Lower leg skin (tissue), 4 donors: ENCODE results near the gene ATE1. TPM values are rescaled to one million over a fixed set of nuclear protein-coding genes. Genes with fewer than 3 reads are reported as not detected.

Experiments
- DNase-seq, 2 donors: peaks; one replicate each; pipeline ENCODE4 v3.0.0-alpha.2; 2019; ENCODE audit warnings: low spot score in 2 of 2
- H3K4me3 ChIP-seq: fragments of 200-600 bp; sonication (generic); 2 replicates; pipeline ENCODE4 v1.5.1; 2017; ENCODE audit warnings: mild to moderate bottlenecking, low read depth; ENCODE audit not compliant: poor library complexity, severe bottlenecking
- CTCF ChIP-seq, 3 donors: fragments of 450-650 bp; IDR thresholded peaks; one replicate each; pipeline ENCODE4 v1.5.1; 2016; ENCODE audit warnings: antibody characterized with exemption in 3 of 3, mild to moderate bottlenecking in 3 of 3, moderate library complexity in 2 of 3
- POLR2A ChIP-seq, 2 donors: fragments of 450-650 bp; IDR thresholded peaks; one replicate each; pipeline ENCODE4 v1.6.1; 2016 to 2017; ENCODE audit warnings: antibody characterized with exemption in 2 of 2, mild to moderate bottlenecking in 1 of 2, moderate library complexity in 1 of 2
- WGBS, 2 donors: methylation state at CpG; one replicate each; pipeline ENCODE4 v1.1.5; 2018; 5-methylcytosine and 5-hydroxymethylcytosine counted together
- intact Hi-C: fragments of 100-400 bp; cut with DNase I; formaldehyde crosslinking; loops from one replicate; pipeline ENCODE4 v1.15.0; 2023; ENCODE audit warnings: low total_unique reads
- total RNA-seq, 4 donors: library from RNA; depleted of rRNA; stranded (reverse); fragments of >200 nt; gene quantifications; one replicate each; pipeline ENCODE4 v1.1.0, GENCODE V29; 2016

Gene ATE1
- total RNA-seq, 4 donors from 2014 or later = 11.5 to 22.2 (median 18.2) TPM

- intact Hi-C loops = no loop called here
- TF ChIP-seq CTCF (IDR thresholded peaks at IDR 0.05) = no peak
- TF ChIP-seq POLR2A (IDR thresholded peaks at IDR 0.05) = no peak
- DNase-seq = no peak
- H3K4me3 ChIP-seq = no peak overlapping the region
- WGBS, 2 donors = 88 to 89% methylated on average over 3 to 4 of the region's 4 CpGs
Observed at GRCh38 chr10:121838149-121838548, 89.7 kb downstream of the ATE1 start.

DNA sequence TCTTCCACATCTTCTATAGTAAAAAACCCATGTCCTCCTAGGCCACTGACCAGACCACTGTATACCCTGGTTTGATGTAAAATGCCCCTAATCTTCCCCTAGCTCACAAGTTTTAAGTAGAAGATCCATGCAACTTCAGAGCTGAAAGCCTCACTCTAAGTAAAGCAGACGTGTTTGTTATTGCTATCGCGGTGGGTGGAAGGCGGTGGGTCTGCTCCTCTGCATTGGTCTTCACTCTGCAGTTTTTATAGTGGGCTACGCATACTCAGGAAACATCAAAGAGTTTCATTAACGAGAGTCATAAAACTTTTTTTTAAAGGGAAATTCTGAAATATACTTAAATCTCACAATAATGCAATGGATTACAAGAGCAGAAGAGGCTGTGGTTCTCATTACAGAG lies 91.7 kb downstream of the ATE1 start:
- no peak overlapping the region for H3K4me3 ChIP-seq
- TF ChIP-seq CTCF (IDR thresholded peaks at IDR 0.05) (no peak), POLR2A (IDR thresholded peaks at IDR 0.05) (no peak)
- WGBS, 2 donors = 88 to 94% methylated on average over 6 of the region's 6 CpGs
- intact Hi-C loops = no loop called here
- DNase-seq = no peak

- intact Hi-C loops = no loop called here
- no peak for DNase-seq
- WGBS, 2 donors = 86 to 89% methylated on average over 2 of the region's 2 CpGs
- TF ChIP-seq CTCF (IDR thresholded peaks at IDR 0.05) = no peak
- no peak for TF ChIP-seq POLR2A (IDR thresholded peaks at IDR 0.05)
- H3K4me3 ChIP-seq = no peak overlapping the region
Observed at GRCh38 chr10:121835376-121835775, 92.5 kb downstream of the ATE1 start.

DNA sequence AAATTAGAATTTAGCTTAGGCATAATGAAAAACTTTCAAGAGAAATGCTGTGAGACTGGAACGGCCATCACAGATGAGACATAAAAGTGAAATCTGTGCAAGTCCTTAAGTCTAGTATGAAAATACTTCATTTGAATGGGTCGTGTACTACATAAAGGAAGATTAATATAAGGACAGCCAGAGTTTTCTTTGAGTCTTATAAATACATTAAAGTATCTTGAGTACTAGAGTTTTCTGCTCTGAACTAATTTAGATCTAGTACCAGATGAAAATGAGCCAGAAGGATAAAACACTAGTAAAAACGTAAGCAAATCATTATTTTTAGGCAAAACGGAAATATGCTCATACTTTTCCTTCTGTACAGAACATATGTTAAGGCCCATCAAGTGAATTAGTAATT lies 93.1 kb downstream of the ATE1 start:
- intact Hi-C loops = no loop called here

DNA sequence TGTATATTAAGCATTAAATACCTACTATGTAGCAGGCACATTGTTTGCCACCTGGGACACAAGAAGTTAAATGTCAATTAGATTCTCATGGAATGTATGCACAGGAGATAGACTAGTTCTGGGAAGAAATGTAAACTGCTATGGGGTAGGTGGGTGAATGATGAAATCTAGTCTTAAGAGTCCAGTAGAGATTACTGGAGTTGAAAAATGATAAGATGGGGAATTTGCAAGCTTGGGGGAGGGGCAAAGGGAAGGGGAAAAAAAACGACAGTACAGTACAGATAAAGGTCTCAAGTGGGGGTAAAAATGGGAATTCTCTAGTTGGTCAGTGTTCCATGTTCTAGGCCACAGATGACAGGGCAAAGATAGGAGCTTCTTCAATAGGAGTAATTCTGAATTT lies 94.4 kb downstream of the ATE1 start:
- intact Hi-C loops = no loop called here
- WGBS, 2 donors = 68 to 76% methylated on average over 1 of the region's 1 CpG
- TF ChIP-seq POLR2A (IDR thresholded peaks at IDR 0.05) = no peak
- no peak for TF ChIP-seq CTCF (IDR thresholded peaks at IDR 0.05)
- no peak overlapping the region for H3K4me3 ChIP-seq
- no peak for DNase-seq

More for the DNA sequence above, 93.1 kb downstream of the ATE1 start:
- WGBS, 2 donors = 87 to 88% methylated on average over 4 of the region's 4 CpGs
- DNase-seq = no peak
- TF ChIP-seq POLR2A (IDR thresholded peaks at IDR 0.05) = no peak
- no peak for TF ChIP-seq CTCF (IDR thresholded peaks at IDR 0.05)
- no peak overlapping the region for H3K4me3 ChIP-seq

GRCh38 chr10:121832647-121833046 lies 95.2 kb downstream of the ATE1 start:
- TF ChIP-seq CTCF (IDR thresholded peaks at IDR 0.05) = no peak
- TF ChIP-seq POLR2A (IDR thresholded peaks at IDR 0.05) = no peak
- 99 to 100% methylated on average over 3 of the region's 3 CpGs for WGBS, 2 donors
- no peak overlapping the region for H3K4me3 ChIP-seq
- intact Hi-C loops = no loop called here
- DNase-seq = no peak
